Mammary epithelial cell (primary cell): ENCODE measurements around the gene MYH10.

Source experiments
- CTCF ChIP-seq, 2 donors: IDR thresholded peaks in 1 of 2; conservative IDR thresholded peaks in 1 of 2; 2 replicates each; pipeline ENCODE4 v1.5.1; 2011 to 2012; ENCODE audit warnings: inconsistent platforms in 2 of 2, low read length in 2 of 2, mild to moderate bottlenecking in 2 of 2, control low read depth in 1 of 2, low read depth in 1 of 2; ENCODE audit not compliant: insufficient read depth in 1 of 2; ENCODE audit errors: extremely low read depth in 1 of 2
- EZH2 ChIP-seq: IDR thresholded peaks from 2 replicates; pipeline ENCODE4 v1.6.1; 2012; ENCODE audit warnings: low read length, inconsistent platforms, borderline replicate concordance

GRCh38 chr17:8441690-8442089 is 188.8 kb downstream of the MYH10 start:
- TF ChIP-seq CTCF (conservative IDR thresholded peaks at IDR 0.05 in 1 of 2, IDR thresholded peaks at IDR 0.05 in 1 of 2; ENCODE audit: extremely low read depth in 1 of 2, insufficient read depth in 1 of 2, low read depth in 1 of 2, low read length in 2 of 2) = no peak
- TF ChIP-seq EZH2 = no peak
